HEK293 (cell line): ENCODE results near the gene RPL35A.

ENCODE experiments used
- ZNF121 ChIP-seq: fragments of 450-650 bp; formaldehyde crosslinking; IDR thresholded peaks from 2 replicates; pipeline ENCODE4 v1.5.1; 2016; ENCODE audit warnings: missing biosample characterization, missing genetic modification characterization
- ZNF175 ChIP-seq: fragments of 450-650 bp; formaldehyde crosslinking; IDR thresholded peaks from 2 replicates; pipeline ENCODE4 v1.5.1; 2016; ENCODE audit warnings: missing biosample characterization, missing genetic modification characterization
- ZNF184 ChIP-seq: fragments of 450-650 bp; IDR thresholded peaks from 2 replicates; pipeline ENCODE4 v1.5.1; 2018; ENCODE audit warnings: missing biosample characterization, mild to moderate bottlenecking, missing genetic modification characterization
- ZNF366 ChIP-seq: fragments of 450-650 bp; formaldehyde crosslinking; conservative IDR thresholded peaks from 2 replicates; pipeline ENCODE4 v1.5.1; 2016; ENCODE audit warnings: missing biosample characterization, missing genetic modification characterization
- ZNF501 ChIP-seq: fragments of 450-650 bp; formaldehyde crosslinking; IDR thresholded peaks from 2 replicates; pipeline ENCODE4 v1.5.1; 2016; ENCODE audit warnings: missing biosample characterization, missing genetic modification characterization
- ZNF544 ChIP-seq: fragments of 450-650 bp; formaldehyde crosslinking; IDR thresholded peaks from 2 replicates; pipeline ENCODE4 v1.5.0; 2017; ENCODE audit warnings: missing biosample characterization, missing genetic modification characterization
- ZNF76 ChIP-seq: fragments of 450-650 bp; formaldehyde crosslinking; IDR thresholded peaks from 2 replicates; pipeline ENCODE4; 2016; ENCODE audit warnings: low read depth, missing biosample characterization, missing genetic modification characterization, borderline replicate concordance
- ZNF768 ChIP-seq: fragments of 450-650 bp; formaldehyde crosslinking; IDR thresholded peaks from 2 replicates; pipeline ENCODE4 v1.5.1; 2018; ENCODE audit warnings: missing biosample characterization, mild to moderate bottlenecking, missing genetic modification characterization
- TF ChIP-seq, protein P1 (sequence below): fragments of 450-650 bp; formaldehyde crosslinking; IDR thresholded peaks from 2 replicates; pipeline ENCODE4 v1.5.1; 2016; ENCODE audit warnings: missing biosample characterization, missing genetic modification characterization
- TF ChIP-seq, protein P2 (sequence below): fragments of 450-650 bp; formaldehyde crosslinking; IDR thresholded peaks from 2 replicates; pipeline ENCODE4 v1.5.1; 2016; ENCODE audit warnings: missing biosample characterization, missing genetic modification characterization
- TF ChIP-seq, protein P3 (sequence below): fragments of 450-650 bp; formaldehyde crosslinking; IDR thresholded peaks from 2 replicates; pipeline ENCODE4 v1.5.1; 2016; ENCODE audit warnings: missing biosample characterization, missing genetic modification characterization
- TF ChIP-seq, protein P4 (sequence below): fragments of 450-650 bp; formaldehyde crosslinking; IDR thresholded peaks from 2 replicates; pipeline ENCODE4 v1.5.1; 2016; ENCODE audit warnings: missing biosample characterization, missing genetic modification characterization
- TF ChIP-seq, protein P5 (sequence below): fragments of 450-650 bp; formaldehyde crosslinking; IDR thresholded peaks from 2 replicates; pipeline ENCODE4 v1.5.1; 2016; ENCODE audit warnings: missing biosample characterization, missing genetic modification characterization, low read depth

DNA sequence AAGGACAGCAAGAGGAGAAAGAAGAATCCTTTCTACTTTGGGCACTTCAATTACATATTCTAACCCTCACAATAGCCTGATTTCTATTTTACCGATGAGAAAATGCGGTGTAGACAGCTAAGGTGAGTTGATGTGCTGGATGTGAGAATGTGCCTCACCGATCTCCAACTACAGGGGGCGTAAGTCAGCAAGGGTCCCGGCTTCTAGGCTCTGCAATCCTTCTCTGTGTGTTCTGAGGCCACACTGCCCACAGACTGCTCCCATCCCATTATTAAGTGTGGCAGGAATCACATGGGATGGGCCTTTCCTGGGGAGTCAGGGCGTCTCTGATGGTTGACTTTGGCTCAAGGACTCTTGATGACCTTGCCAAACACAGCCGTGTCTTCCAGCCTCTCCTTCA is 23.6 kb upstream of the RPL35A start:
- TF ChIP-seq ZNF121 (tag by site-specific recombination) (no peak), ZNF175 (no peak), ZNF76 (tag by site-specific recombination) (no peak), ZNF366 (tag by site-specific recombination) (no peak), ZNF768 (tag by site-specific recombination) (no peak), ZNF501 (no peak), ZNF544 (tag by site-specific recombination) (no peak), ZNF184 (tag by site-specific recombination) (no peak)
- TF ChIP-seq, protein P1, sequence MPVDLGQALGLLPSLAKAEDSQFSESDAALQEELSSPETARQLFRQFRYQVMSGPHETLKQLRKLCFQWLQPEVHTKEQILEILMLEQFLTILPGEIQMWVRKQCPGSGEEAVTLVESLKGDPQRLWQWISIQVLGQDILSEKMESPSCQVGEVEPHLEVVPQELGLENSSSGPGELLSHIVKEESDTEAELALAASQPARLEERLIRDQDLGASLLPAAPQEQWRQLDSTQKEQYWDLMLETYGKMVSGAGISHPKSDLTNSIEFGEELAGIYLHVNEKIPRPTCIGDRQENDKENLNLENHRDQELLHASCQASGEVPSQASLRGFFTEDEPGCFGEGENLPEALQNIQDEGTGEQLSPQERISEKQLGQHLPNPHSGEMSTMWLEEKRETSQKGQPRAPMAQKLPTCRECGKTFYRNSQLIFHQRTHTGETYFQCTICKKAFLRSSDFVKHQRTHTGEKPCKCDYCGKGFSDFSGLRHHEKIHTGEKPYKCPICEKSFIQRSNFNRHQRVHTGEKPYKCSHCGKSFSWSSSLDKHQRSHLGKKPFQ: no peak
- TF ChIP-seq, protein P2, sequence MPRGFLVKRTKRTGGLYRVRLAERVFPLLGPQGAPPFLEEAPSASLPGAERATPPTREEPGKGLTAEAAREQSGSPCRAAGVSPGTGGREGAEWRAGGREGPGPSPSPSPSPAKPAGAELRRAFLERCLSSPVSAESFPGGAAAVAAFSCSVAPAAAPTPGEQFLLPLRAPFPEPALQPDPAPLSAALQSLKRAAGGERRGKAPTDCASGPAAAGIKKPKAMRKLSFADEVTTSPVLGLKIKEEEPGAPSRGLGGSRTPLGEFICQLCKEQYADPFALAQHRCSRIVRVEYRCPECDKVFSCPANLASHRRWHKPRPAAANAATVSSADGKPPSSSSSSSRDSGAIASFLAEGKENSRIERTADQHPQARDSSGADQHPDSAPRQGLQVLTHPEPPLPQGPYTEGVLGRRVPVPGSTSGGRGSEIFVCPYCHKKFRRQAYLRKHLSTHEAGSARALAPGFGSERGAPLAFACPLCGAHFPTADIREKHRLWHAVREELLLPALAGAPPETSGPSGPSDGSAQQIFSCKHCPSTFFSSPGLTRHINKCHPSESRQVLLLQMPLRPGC (tag by site-specific recombination): no peak
- TF ChIP-seq, protein P3, sequence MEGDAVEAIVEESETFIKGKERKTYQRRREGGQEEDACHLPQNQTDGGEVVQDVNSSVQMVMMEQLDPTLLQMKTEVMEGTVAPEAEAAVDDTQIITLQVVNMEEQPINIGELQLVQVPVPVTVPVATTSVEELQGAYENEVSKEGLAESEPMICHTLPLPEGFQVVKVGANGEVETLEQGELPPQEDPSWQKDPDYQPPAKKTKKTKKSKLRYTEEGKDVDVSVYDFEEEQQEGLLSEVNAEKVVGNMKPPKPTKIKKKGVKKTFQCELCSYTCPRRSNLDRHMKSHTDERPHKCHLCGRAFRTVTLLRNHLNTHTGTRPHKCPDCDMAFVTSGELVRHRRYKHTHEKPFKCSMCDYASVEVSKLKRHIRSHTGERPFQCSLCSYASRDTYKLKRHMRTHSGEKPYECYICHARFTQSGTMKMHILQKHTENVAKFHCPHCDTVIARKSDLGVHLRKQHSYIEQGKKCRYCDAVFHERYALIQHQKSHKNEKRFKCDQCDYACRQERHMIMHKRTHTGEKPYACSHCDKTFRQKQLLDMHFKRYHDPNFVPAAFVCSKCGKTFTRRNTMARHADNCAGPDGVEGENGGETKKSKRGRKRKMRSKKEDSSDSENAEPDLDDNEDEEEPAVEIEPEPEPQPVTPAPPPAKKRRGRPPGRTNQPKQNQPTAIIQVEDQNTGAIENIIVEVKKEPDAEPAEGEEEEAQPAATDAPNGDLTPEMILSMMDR: no peak
- TF ChIP-seq, protein P4, sequence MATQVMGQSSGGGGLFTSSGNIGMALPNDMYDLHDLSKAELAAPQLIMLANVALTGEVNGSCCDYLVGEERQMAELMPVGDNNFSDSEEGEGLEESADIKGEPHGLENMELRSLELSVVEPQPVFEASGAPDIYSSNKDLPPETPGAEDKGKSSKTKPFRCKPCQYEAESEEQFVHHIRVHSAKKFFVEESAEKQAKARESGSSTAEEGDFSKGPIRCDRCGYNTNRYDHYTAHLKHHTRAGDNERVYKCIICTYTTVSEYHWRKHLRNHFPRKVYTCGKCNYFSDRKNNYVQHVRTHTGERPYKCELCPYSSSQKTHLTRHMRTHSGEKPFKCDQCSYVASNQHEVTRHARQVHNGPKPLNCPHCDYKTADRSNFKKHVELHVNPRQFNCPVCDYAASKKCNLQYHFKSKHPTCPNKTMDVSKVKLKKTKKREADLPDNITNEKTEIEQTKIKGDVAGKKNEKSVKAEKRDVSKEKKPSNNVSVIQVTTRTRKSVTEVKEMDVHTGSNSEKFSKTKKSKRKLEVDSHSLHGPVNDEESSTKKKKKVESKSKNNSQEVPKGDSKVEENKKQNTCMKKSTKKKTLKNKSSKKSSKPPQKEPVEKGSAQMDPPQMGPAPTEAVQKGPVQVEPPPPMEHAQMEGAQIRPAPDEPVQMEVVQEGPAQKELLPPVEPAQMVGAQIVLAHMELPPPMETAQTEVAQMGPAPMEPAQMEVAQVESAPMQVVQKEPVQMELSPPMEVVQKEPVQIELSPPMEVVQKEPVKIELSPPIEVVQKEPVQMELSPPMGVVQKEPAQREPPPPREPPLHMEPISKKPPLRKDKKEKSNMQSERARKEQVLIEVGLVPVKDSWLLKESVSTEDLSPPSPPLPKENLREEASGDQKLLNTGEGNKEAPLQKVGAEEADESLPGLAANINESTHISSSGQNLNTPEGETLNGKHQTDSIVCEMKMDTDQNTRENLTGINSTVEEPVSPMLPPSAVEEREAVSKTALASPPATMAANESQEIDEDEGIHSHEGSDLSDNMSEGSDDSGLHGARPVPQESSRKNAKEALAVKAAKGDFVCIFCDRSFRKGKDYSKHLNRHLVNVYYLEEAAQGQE (tag by site-specific recombination): no peak
- TF ChIP-seq, protein P5, sequence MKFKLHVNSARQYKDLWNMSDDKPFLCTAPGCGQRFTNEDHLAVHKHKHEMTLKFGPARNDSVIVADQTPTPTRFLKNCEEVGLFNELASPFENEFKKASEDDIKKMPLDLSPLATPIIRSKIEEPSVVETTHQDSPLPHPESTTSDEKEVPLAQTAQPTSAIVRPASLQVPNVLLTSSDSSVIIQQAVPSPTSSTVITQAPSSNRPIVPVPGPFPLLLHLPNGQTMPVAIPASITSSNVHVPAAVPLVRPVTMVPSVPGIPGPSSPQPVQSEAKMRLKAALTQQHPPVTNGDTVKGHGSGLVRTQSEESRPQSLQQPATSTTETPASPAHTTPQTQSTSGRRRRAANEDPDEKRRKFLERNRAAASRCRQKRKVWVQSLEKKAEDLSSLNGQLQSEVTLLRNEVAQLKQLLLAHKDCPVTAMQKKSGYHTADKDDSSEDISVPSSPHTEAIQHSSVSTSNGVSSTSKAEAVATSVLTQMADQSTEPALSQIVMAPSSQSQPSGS (tag by site-specific recombination): no peak
